HG02973 (cell line): ENCODE data around the gene PIGV.
A peak's percentile ranks its signal among the peaks of the same experiment; 100 is the strongest.
"Not testable (repeated sequence)": the region's sequence is repeated elsewhere in the genome, so short reads cannot be mapped to it uniquely, and the experiment has no call there.

Experiments
- ATAC-seq: cut with Tn5 transposase; IDR thresholded peaks from one replicate; pipeline ENCODE4 v1.9.1; 2021; ENCODE audit warnings: moderate library complexity; ENCODE audit not compliant: unreplicated experiment

Gene PIGV

GRCh38 chr1:26831059-26831458 is 43.3 kb downstream of the PIGV start:
- ATAC-seq = no peak

GRCh38 chr1:26831546-26832248 is 43.9 kb downstream of the PIGV start:
- no peak for ATAC-seq

GRCh38 chr1:26832249-26832960 is 44.7 kb downstream of the PIGV start:
- ATAC-seq = no peak

- ATAC-seq = peak; percentile 85
These were observed 46.0 kb downstream of the PIGV start for GRCh38 chr1:26833432-26834405.

GRCh38 chr1:26837665-26838064 is 49.9 kb downstream of the PIGV start:
- ATAC-seq = not testable (repeated sequence)

GRCh38 chr1:26838474-26839338 is 51.0 kb downstream of the PIGV start:
- peak; percentile 89 for ATAC-seq

- ATAC-seq = no peak
These were observed 51.6 kb downstream of the PIGV start for GRCh38 chr1:26839339-26839722.

- ATAC-seq = no peak
These were observed 52.0 kb downstream of the PIGV start for GRCh38 chr1:26839779-26840178.

- ATAC-seq = no peak
These were observed 56.9 kb downstream of the PIGV start for GRCh38 chr1:26844424-26845196.

GRCh38 chr1:26847826-26848225 is 60.1 kb downstream of the PIGV start:
- ATAC-seq = not testable (repeated sequence)
